ENCODE measurements around the gene GNPNAT1.

GNPNAT1 gene

DNA sequence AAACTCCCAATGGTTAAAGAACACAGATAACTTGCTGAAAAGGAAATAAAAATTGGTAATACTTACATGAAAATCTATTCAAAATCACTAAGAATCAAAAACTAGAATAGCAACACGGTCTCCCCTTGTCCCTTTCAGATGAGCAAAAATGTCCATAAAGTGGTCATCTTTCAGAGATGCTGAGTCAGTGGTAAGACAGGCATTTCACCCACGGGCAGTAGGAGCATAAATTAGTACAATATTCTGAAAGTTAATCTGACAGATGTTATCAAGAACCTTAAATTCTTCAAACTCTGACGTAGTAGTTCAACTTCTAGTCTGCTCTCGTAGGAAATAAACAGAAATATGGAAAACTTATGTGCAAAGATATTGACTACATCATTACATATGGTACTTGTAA is 33.1 kb upstream of the GNPNAT1 start:
- no peak overlapping the region for H3K27ac ChIP-seq (replicated peaks)

DNA sequence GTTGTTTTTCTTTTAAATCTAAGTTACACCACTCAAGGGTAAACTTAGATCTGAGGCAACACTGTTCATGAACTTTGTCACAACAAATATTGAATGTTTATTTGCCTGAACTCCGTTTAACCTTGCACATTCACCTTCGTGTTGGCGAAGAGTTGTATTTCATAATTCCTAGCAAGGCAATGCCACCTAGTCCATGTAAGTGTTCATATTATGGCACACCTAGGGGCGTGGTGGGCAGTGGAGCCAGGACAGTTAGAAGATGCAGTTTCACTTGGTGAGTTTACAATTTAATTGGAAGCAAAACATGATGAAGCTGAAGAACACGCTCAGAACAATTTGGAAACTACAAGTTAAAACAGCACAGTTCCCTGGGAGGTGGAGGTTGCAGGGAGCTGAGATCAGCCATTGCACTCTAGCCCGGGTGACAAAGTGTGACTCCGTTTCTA is 30.4 kb upstream of the GNPNAT1 start:
- TF ChIP-seq SPI1 (IDR thresholded peaks at IDR 0.05; ENCODE audit: borderline replicate concordance, low read depth) = no peak
- no peak overlapping the region for H3K27ac ChIP-seq (replicated peaks)
- no peak overlapping the region for H3K4me3 ChIP-seq (replicated peaks; ENCODE audit: insufficient read depth, low read length)
- H3K27me3 ChIP-seq (ENCODE audit: insufficient read depth, poor library complexity, severe bottlenecking) = peaks cover 9% of the 10 kb centered on the region
- DNase-seq (ENCODE audit: low read depth in 1 of 2, low spot score in 1 of 2) = no peak

More for the DNA sequence above, 33.1 kb upstream of the GNPNAT1 start:
- DNase-seq (ENCODE audit: low read depth in 1 of 2, low spot score in 1 of 2) = no peak
- Histone ChIP-seq H3K27me3 (ENCODE audit: insufficient read depth, poor library complexity, severe bottlenecking) (peaks cover 9% of the 10 kb centered on the region), H3K4me3 (replicated peaks; ENCODE audit: insufficient read depth, low read length) (no peak overlapping the region)
- TF ChIP-seq, protein P1, sequence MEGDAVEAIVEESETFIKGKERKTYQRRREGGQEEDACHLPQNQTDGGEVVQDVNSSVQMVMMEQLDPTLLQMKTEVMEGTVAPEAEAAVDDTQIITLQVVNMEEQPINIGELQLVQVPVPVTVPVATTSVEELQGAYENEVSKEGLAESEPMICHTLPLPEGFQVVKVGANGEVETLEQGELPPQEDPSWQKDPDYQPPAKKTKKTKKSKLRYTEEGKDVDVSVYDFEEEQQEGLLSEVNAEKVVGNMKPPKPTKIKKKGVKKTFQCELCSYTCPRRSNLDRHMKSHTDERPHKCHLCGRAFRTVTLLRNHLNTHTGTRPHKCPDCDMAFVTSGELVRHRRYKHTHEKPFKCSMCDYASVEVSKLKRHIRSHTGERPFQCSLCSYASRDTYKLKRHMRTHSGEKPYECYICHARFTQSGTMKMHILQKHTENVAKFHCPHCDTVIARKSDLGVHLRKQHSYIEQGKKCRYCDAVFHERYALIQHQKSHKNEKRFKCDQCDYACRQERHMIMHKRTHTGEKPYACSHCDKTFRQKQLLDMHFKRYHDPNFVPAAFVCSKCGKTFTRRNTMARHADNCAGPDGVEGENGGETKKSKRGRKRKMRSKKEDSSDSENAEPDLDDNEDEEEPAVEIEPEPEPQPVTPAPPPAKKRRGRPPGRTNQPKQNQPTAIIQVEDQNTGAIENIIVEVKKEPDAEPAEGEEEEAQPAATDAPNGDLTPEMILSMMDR (IDR thresholded peaks at IDR 0.05; ENCODE audit: insufficient read depth, low read length) = no peak
- TF ChIP-seq POLR2AphosphoS5 (IDR thresholded peaks at IDR 0.05; ENCODE audit: low read depth) = no peak
- TF ChIP-seq, protein P2, sequence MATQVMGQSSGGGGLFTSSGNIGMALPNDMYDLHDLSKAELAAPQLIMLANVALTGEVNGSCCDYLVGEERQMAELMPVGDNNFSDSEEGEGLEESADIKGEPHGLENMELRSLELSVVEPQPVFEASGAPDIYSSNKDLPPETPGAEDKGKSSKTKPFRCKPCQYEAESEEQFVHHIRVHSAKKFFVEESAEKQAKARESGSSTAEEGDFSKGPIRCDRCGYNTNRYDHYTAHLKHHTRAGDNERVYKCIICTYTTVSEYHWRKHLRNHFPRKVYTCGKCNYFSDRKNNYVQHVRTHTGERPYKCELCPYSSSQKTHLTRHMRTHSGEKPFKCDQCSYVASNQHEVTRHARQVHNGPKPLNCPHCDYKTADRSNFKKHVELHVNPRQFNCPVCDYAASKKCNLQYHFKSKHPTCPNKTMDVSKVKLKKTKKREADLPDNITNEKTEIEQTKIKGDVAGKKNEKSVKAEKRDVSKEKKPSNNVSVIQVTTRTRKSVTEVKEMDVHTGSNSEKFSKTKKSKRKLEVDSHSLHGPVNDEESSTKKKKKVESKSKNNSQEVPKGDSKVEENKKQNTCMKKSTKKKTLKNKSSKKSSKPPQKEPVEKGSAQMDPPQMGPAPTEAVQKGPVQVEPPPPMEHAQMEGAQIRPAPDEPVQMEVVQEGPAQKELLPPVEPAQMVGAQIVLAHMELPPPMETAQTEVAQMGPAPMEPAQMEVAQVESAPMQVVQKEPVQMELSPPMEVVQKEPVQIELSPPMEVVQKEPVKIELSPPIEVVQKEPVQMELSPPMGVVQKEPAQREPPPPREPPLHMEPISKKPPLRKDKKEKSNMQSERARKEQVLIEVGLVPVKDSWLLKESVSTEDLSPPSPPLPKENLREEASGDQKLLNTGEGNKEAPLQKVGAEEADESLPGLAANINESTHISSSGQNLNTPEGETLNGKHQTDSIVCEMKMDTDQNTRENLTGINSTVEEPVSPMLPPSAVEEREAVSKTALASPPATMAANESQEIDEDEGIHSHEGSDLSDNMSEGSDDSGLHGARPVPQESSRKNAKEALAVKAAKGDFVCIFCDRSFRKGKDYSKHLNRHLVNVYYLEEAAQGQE (IDR thresholded peaks at IDR 0.05; ENCODE audit: insufficient replicate concordance, low read depth) = no peak
- TF ChIP-seq GABPA (IDR thresholded peaks at IDR 0.05; ENCODE audit: low read depth) = no peak
- no peak for TF ChIP-seq SPI1 (IDR thresholded peaks at IDR 0.05; ENCODE audit: borderline replicate concordance, low read depth)

DNA sequence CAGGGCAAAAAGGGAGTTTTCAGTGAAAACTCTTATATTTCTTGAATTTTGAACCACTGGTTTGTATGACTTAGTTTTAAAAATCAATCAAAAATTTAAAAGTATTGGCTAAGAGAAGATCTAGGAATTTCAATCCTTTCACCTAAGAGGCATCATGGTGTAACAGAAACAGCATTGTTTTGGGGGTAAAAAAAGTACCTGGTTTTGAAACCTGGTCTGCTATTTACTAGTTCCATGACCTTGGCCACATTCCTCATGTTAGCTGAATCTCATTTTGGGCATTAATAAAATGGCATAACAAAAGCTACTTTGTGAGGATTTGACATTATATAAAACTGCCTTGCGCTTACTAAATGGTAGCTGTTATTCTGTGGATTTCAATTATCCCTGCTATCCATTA is 16.7 kb upstream of the GNPNAT1 start:
- Histone ChIP-seq H3K27ac (replicated peaks) (no peak overlapping the region), H3K27me3 (ENCODE audit: insufficient read depth, poor library complexity, severe bottlenecking) (no peaks in the 10 kb centered on the region), H3K4me3 (replicated peaks; ENCODE audit: insufficient read depth, low read length) (no peak overlapping the region)
- TF ChIP-seq SPI1 (IDR thresholded peaks at IDR 0.05; ENCODE audit: borderline replicate concordance, low read depth) = no peak
- TF ChIP-seq, protein P2 (IDR thresholded peaks at IDR 0.05; ENCODE audit: insufficient replicate concordance, low read depth) = no peak
- no peak for DNase-seq (ENCODE audit: low read depth in 1 of 2, low spot score in 1 of 2)

DNA sequence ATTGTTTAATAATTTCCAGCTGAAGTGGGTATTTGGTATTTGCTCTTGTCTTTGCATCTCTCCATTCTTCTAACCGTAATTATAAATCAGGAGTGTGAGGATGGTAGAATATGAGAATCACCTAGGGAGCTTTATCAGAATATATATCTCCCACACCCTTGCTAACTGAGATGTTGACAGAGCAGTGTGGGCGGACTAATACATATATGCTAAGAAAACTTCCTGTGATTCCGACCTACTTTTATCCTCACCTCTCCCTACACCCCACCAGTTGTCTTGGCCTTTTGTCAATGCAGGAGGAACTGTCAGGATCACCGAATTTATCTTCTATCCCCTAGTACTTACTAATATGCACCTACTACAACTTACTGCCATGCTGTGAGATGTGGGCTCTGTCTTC is 14.7 kb upstream of the GNPNAT1 start:
- H3K27ac ChIP-seq (replicated peaks) = no peak overlapping the region
- TF ChIP-seq, protein P2 (IDR thresholded peaks at IDR 0.05; ENCODE audit: insufficient replicate concordance, low read depth) = no peak
- TF ChIP-seq SPI1 (IDR thresholded peaks at IDR 0.05; ENCODE audit: borderline replicate concordance, low read depth) (no peak), POLR2AphosphoS5 (IDR thresholded peaks at IDR 0.05; ENCODE audit: low read depth) (no peak), GABPA (IDR thresholded peaks at IDR 0.05; ENCODE audit: low read depth) (no peak)
- TF ChIP-seq, protein P1 (IDR thresholded peaks at IDR 0.05; ENCODE audit: insufficient read depth, low read length) = no peak
- H3K4me3 ChIP-seq (replicated peaks; ENCODE audit: insufficient read depth, low read length) = no peak overlapping the region
- H3K27me3 ChIP-seq (ENCODE audit: insufficient read depth, poor library complexity, severe bottlenecking) = no peaks in the 10 kb centered on the region
- no peak for DNase-seq (ENCODE audit: low read depth in 1 of 2, low spot score in 1 of 2)

Data from HL-60 (cell line).